GM12891 (cell line): ENCODE results near the gene ZNRF4.

Experiments
- DNase-seq: peaks from one replicate; pipeline ENCODE4 v3.0.0; 2011; ENCODE audit warnings: low spot score; ENCODE audit not compliant: insufficient read length
- FAIRE-seq: peaks from 2 replicates; lab custom pipeline; 2011; peaks lifted over from hg19 to GRCh38; lab: Jason Lieb, UNC
- PAX5 ChIP-seq: IDR thresholded peaks from 2 replicates; pipeline ENCODE4 v1.6.1; 2011; ENCODE audit warnings: low read length, moderate library complexity, mild to moderate bottlenecking; ENCODE audit not compliant: insufficient read depth, severe bottlenecking
- POLR2A ChIP-seq: IDR thresholded peaks from 2 replicates; pipeline ENCODE4 v1.6.1; 2011; ENCODE audit warnings: low read depth, low read length, control low read depth
- POLR2AphosphoS5 ChIP-seq: IDR thresholded peaks from 2 replicates; pipeline ENCODE4 v1.6.1; 2011; ENCODE audit warnings: low read depth, low read length, control low read depth
- POU2F2 ChIP-seq: IDR thresholded peaks from 2 replicates; pipeline ENCODE4 v1.6.1; 2011; ENCODE audit warnings: low read depth, mild to moderate bottlenecking, control low read depth, low read length, moderate library complexity
- SPI1 ChIP-seq: IDR thresholded peaks from 2 replicates; pipeline ENCODE4 v1.6.1; 2011; ENCODE audit warnings: low read depth, low read length, control low read depth
- TAF1 ChIP-seq: IDR thresholded peaks from 2 replicates; pipeline ENCODE4 v1.6.1; 2011; ENCODE audit warnings: low read depth, low read length, control low read depth

ZNRF4 gene

DNA sequence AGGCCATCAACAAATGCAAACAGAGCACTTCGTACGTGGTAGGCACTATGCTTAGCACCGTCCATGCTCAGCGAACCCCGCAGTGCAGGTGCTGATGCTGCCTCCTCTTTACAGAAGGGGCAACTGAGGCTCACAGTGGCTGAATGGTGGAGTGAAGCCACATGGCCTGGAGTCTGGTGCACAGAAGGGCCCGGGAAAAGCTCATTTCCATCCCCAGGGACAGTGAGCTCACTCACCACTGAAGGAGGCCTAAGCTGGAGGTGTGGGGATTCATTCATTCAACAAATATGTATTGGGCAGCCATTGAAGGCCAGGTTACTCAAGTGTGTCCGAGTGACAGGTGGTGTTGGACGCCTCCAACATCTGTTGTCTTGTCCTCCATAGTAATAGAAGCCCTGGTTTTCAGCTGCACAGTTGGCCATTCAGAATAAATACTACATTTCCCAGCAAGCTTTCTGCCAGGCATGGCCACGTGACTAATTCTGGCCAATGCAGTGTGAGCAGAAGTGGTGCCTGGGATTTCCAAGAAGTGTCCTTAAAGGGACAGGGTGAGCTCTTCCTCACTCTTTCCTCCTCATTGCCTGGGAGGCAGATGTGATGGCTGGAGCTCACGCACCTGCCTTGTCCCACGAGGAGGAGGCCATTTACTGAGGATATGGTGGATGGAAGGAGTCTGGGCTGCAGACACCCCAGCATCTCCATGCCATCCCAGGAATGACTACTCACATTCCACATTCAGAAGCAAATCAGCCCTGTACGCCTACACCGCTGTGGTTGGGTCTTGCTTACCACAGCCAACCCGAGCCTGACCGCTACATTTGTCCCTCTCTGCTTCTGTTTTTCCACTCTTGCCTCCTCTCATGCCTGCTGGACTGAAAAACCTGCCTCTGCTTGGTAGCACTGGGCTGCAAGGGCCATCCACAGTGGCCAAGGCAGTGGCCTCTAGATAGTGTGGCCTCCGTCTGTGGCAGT, 2.3 kb upstream of the ZNRF4 start:
- no peak for DNase-seq
- FAIRE-seq, result no peak
- TF ChIP-seq POLR2AphosphoS5 (no peak), SPI1 (no peak), POLR2A (no peak), PAX5 (no peak), POU2F2 (no peak), TAF1 (no peak)

DNA sequence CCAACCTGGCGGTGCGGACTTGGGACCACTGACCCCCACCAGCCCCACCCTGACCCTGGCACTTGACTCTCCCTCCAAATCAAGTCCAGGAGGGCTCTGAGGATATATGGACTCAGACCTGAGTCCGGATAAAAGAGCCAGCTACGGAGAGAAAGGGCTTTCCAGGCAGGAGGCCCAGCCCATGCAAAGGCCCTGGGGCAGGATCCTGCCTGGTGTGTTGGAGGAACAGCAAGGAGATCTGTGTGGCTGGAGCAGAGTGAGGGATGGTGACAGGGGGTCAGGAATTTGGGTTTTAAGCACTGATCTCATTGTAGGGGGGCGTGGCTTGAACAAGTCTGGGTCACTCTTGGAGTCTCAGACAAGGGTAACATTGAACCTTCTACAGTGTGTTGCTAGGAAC, 474 bp upstream of the ZNRF4 start:
- DNase-seq (no peak), FAIRE-seq (no peak)
- TF ChIP-seq TAF1, result no peak

DNA sequence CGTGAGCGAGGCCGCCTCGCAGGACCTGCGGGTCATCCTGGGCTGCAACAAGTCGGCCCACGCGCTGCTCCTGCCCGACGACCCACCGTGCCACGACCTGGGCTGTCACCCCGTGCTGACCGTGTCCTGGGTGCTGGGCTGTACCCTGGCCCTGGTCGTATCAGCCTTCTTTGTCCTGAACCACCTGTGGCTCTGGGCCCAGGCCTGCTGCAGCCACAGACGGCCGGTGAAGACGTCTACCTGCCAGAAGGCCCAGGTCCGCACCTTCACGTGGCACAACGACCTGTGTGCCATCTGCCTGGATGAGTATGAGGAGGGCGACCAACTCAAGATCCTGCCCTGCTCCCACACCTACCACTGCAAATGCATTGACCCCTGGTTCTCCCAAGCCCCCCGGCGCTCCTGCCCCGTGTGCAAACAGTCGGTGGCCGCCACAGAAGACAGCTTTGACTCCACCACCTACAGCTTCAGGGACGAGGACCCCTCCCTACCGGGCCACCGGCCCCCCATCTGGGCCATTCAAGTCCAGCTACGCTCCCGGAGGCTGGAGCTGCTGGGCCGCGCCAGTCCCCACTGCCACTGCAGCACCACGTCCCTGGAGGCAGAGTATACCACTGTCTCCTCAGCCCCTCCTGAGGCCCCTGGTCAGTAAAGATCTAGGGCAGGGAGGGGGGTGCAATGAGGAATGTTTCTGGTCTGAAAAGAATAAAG, 1.1 kb downstream of the ZNRF4 start:
- FAIRE-seq (no peak), DNase-seq (no peak)
- TF ChIP-seq SPI1 (no peak), POU2F2 (no peak), POLR2AphosphoS5 (no peak), POLR2A (no peak), PAX5 (no peak), TAF1 (no peak)

DNA sequence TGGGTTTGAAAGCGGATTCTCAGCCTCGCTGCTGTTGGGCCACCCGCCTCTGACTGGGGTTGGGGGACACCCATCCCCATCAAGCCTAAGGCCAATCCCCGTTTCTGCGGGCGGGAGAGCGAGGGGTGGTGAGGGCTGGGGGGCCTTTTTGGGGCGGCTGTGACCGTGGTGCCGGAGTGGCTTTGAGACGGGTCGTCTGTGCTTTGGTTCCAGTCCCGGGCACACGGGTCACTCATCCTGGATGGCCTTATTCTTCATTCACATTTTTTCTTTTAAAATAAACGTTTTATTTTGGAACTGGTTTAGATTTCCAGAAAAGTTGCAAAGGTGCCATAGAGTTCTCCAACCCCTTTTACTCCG, 1.6 kb downstream of the ZNRF4 start:
- no peak for DNase-seq
- FAIRE-seq, result no peak
- TF ChIP-seq POU2F2 (no peak), POLR2AphosphoS5 (no peak), SPI1 (no peak), TAF1 (no peak), PAX5 (no peak), POLR2A (no peak)

DNA sequence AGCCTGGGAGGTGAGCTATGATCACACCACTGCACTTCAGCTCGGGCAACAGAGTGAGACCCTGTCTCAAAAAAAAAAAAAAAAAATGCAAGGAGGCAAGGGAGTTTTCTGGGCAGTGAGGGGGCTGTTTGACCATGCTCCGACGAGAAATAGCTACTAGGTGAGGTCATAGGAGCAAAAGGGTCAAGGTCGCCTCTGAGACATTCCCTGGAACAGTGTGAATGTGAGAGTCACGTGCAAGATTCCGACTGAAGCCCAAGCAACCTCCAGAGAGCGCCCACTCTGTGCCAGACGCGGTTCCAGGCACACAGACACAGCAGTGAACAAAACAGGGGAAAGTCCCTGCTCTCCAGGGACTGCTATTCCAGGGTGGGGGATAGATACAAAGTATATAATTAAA, 2.5 kb downstream of the ZNRF4 start:
- FAIRE-seq (no peak), DNase-seq (no peak)
- no peak for TF ChIP-seq SPI1
- no peak for TF ChIP-seq POLR2AphosphoS5
- TF ChIP-seq POU2F2, result no peak
- no peak for TF ChIP-seq PAX5
- no peak for TF ChIP-seq TAF1
- TF ChIP-seq POLR2A, result no peak

DNA sequence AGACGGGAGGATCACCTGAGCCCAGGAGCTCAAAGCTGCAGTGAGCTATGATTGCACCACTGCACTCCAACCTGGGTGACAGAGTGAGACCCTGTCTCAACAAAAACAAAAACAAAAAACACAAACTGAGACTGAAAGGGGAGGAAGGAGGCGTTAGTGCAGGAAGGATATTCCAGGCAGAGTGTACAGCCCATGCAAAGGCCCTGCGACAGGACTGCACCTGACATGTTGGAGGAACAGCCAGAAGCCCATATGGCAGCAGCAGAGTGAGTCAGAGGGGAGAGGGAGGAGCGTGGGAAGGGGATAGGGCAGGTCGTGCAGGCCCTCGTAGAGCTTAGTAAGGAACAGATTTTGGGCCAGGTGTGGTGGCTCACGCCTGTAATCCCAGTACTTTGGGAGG, 3.2 kb downstream of the ZNRF4 start:
- DNase-seq (no peak), FAIRE-seq (no peak)
- TF ChIP-seq SPI1, result no peak

DNA sequence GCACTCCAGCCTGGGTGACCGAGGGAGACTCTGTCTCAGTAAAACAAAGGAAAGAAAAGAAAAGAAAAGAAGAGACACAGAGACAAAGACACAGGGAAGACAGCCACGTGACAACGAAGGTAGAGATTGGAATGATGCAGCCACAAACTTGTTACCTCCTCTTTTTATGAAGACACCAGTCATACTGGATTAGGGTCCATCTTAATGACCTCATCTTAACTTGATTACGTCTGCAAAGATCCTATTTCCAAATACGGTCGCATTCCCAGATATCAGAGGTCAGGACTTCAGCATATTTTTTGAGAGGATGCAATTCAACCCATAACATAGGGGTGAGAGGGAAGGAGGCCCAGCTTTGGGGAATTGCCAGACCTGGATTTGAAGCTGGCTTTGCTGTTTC, 4.1 kb downstream of the ZNRF4 start:
- FAIRE-seq (no peak), DNase-seq (no peak)
- TF ChIP-seq TAF1, result no peak
- TF ChIP-seq POLR2AphosphoS5, result no peak
- no peak for TF ChIP-seq POLR2A
- TF ChIP-seq POU2F2, result no peak

DNA sequence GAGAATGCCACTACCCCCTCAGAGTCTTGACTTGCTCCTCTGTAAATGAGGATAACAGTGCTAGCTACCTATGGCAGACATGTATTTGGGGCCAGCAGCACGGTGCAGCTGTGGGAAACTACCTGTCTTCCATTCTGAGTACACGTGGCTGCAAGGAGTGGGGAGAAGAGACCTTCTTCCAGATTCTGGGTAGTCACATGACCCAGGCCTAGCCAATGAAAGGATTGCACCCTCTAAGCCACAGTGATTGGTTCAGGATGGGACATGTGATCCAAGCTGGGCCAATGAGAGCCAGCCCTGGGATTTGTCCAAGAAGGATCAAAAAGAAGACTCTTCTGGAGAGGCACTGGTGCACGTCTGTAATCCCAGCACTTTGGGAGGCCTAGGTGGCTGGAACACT, 5.5 kb downstream of the ZNRF4 start:
- TF ChIP-seq SPI1, result no peak
- no peak for TF ChIP-seq POU2F2
- DNase-seq, result no peak
- no peak for FAIRE-seq

DNA sequence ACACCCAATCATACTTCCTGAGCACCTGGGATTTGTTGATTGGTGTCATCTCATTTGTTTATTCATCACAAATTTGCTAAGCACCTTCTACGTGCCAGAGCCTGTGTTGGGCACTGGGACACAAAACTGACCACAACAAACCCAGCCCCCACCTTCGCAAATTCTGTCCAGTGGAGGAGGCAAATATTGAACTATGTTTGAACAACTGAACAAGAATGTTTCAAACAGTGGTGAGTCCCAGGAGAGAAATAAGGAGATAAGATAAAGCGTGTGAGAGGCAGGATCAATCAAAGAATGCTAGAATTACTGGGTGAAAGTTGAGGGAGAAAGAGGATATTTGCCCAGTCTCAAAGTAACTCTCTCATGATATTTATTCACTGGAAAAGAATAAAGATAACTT, 8.7 kb downstream of the ZNRF4 start:
- DNase-seq (no peak), FAIRE-seq (no peak)
- TF ChIP-seq POU2F2 (no peak), PAX5 (no peak), POLR2A (no peak), TAF1 (no peak), SPI1 (no peak), POLR2AphosphoS5 (no peak)

DNA sequence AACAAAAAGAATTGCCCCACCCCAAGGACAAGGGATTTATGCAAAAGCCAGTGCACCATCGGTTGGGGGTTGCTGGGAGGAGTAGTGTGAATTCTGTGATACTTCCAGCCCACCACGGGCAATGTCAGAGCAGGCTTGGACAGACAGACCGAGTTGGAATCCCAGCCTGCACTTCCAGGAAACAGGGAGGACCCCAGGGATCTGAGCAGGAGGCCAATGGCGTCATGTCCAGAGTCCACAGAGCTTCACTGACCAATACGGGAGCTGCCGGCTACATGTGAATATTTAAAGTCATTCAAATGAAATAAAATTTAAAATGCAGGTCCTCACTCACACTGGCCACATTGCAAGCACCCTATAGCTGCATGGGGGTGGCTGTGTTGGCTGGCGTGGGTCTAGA, 10.9 kb downstream of the ZNRF4 start:
- DNase-seq, result no peak
- no peak for TF ChIP-seq SPI1
- TF ChIP-seq TAF1, result no peak
- no peak for TF ChIP-seq POLR2A
- TF ChIP-seq PAX5, result no peak
- TF ChIP-seq POLR2AphosphoS5, result no peak
- TF ChIP-seq POU2F2, result no peak
- no peak for FAIRE-seq
